VCaP (cell line): ENCODE results near the gene HAVCR2.

ENCODE experiments used
- H3K27ac ChIP-seq: fragments of 450-650 bp; 2 replicates; pipeline ENCODE4 v1.5.1; 2017
- TF ChIP-seq, protein P1 (sequence below): fragments of 450-650 bp; conservative IDR thresholded peaks from 2 replicates; pipeline ENCODE4 v1.5.1; 2017; ENCODE audit warnings: mild to moderate bottlenecking, moderate library complexity

Gene HAVCR2

DNA sequence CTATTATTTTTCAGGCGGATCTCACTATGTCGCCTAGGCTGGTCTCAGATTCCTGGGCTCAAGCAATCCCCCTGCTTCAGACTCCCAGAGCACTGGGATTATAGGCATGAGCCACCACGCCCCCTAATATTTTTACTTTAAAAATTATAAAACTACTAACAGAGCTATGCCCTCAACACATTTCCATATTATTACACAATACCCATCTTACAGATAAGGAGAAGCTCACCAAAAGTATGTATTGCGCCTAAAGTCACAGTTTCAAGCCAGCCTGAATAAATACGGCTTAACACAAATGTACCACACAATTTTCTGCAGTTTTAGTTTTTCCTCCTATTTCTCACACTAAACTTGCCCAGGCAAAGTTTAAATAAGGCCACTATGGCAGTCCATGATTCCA, 40.1 kb downstream of the HAVCR2 start:
- H3K27ac ChIP-seq = no peak overlapping the region
- TF ChIP-seq, protein P1, sequence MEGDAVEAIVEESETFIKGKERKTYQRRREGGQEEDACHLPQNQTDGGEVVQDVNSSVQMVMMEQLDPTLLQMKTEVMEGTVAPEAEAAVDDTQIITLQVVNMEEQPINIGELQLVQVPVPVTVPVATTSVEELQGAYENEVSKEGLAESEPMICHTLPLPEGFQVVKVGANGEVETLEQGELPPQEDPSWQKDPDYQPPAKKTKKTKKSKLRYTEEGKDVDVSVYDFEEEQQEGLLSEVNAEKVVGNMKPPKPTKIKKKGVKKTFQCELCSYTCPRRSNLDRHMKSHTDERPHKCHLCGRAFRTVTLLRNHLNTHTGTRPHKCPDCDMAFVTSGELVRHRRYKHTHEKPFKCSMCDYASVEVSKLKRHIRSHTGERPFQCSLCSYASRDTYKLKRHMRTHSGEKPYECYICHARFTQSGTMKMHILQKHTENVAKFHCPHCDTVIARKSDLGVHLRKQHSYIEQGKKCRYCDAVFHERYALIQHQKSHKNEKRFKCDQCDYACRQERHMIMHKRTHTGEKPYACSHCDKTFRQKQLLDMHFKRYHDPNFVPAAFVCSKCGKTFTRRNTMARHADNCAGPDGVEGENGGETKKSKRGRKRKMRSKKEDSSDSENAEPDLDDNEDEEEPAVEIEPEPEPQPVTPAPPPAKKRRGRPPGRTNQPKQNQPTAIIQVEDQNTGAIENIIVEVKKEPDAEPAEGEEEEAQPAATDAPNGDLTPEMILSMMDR = no peak

DNA sequence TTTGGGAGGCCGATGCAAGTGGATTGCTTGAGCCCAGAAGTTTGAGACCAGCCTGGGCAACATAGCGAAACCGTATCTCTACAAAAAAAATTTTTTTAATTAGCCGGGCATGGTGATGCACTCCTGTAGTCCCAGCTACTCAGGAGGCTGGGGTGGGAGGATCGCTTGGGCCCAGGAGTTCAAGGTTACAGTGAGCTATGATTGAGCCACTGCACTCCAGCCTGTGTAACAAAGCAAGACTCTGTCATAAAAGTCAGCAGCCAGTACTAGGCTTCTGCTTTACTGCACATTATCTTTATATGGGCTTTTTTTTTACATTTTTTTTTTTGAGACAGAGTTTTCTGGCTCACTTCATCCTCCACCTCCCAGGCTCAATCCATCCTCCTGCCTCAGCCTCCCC, 40.5 kb downstream of the HAVCR2 start:
- H3K27ac ChIP-seq = no peak overlapping the region

DNA sequence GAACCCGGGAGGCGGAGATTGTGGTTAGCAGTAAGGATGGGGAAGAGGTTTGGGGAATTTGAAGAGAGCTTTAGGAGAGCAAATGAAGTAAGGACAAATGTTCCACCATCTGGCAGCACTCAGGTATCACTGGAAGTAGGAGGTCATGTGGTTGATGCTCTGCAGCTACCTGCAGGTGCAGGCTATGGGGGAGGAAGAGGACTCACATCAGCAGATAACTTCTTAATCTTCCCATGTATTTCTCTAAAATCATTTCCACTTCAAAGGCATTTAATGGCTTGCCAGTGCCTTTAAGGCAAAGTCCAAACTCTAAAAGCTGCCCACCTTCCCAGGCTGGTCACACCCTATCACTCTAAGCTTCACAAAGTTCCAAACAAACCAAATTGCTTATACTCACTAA, 41.8 kb downstream of the HAVCR2 start:
- no peak overlapping the region for H3K27ac ChIP-seq
- TF ChIP-seq, protein P1 = no peak

More for the DNA sequence above, 40.5 kb downstream of the HAVCR2 start:
- TF ChIP-seq, protein P1 = no peak

DNA sequence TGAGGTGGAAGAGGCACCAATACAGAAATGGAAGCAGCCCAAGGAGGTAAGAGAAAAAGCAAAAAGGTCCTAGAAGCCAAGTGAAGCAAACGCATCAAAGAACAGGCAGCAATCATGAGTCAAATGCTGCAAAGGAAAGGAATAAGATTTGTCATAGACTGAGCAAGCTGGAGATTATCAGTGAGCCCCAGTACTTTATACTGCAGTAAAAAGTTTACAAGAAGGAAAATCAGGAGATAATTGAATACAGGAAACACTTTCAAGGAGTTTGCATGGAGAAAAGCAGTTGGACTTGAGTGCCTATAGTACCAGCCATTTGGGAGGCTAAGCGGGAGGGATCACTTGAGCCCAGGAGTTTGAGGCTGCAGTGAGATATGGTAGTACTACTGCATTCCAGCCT, 42.8 kb downstream of the HAVCR2 start:
- TF ChIP-seq, protein P1 = no peak
- H3K27ac ChIP-seq = peak overlapping the region; percentile 28; the same call in 1 of the 2 replicates

DNA sequence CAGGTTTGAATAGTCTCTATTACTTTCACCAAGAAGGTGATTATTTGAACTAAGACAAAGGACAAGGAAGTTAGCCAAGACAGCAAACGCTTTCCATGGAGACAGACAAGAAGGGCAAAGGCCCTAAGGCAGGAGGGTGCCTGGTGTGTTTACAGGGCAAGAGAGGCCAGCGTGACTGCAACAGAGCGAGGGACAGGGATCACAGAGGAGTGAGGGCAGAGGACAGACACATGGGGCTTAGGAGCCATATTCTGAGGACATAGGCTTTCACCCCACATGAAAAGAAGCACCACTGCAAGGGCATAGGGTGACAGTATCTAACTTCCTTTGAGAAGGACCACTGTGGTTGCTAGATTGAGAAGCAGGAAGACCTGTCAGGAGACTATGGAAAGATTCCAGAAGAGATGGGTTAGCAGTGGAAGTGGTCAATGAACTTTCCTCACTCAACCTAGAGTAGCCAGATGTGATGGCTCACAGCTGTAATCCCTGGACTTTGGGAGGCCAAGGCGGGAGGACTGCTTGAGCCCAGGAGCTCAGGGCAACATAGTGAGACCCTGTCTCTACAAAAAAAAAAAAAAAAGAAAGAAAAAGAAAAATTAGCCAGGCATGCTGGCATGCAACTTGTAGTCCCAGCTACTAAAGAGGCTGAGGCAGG, 44.9 kb downstream of the HAVCR2 start:
- H3K27ac ChIP-seq = no peak overlapping the region
- TF ChIP-seq, protein P1 = no peak

DNA sequence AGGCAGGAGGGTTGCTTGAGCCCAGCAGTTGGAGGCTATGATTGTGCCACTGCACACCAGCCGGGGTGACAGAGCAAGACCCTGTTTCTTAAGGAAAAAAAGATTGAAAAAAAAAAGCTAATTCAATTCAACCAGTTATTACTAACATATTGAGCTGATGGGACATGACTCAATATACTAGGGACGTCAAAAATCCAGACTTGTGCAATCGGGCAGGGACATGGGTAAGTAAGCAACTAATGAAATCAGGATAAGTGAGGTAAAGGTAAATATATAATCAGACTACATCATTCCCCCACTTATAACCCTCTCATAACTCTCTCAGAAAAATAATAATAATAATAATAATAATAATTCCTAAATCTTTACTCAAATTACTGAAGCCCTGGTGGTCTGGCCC, 49.0 kb downstream of the HAVCR2 start:
- TF ChIP-seq, protein P1 = no peak
- no peak overlapping the region for H3K27ac ChIP-seq

DNA sequence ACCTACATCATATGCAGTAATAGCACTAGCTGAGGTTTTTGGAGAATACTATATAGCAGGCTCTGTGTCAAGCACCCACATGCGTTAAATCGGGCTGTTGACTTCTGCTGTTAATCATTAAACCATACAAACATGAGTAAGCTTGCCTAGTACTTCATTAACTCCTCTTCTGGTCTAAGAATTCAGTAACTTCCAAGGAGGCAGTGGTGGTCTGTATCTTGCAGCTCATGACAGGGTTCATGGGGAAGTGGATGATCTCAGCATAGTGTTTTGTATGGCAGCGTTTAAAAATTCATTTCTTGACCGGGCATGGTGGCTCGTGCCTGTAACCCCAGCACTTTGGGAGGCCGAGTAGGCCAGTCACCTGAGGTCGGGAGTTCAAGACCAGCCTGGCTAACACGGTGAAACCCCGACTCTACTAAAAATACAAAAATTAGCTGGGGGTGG, 49.7 kb downstream of the HAVCR2 start, which contains the start of gene HAVCR1:
TSS of gene HAVCR1 (minus strand) at position 24 of the 447 bp plus-strand sequence. CDS start 1,173 bp downstream, outside the sequence.
- no peak within 1 kb of the TSS for H3K27ac ChIP-seq
- TF ChIP-seq, protein P1 = no peak
